Liver (tissue), 9 donors: ENCODE measurements around the gene STRN. TPM values are rescaled to one million over a fixed set of nuclear protein-coding genes. Genes with fewer than 3 reads are reported as not detected.

ENCODE experiments used
- DNase-seq: peaks from one replicate; pipeline ENCODE4 v3.0.0-alpha.2; 2017; ENCODE audit warnings: low spot score
- H3K27ac ChIP-seq, 2 donors: one replicate each; pipeline ENCODE4 v1.7.0; 2013; ENCODE audit warnings: inconsistent platforms in 2 of 2, low read length in 2 of 2, control low read depth in 1 of 2, low read depth in 1 of 2, mild to moderate bottlenecking in 1 of 2
- H3K27me3 ChIP-seq, 4 donors: one replicate each; pipeline versions ENCODE4 v1.6.1 to v1.7.0; 2013; ENCODE audit warnings: low read length in 3 of 4, inconsistent platforms in 1 of 4, mild to moderate bottlenecking in 1 of 4, moderate library complexity in 1 of 4; ENCODE audit not compliant: control insufficient read depth in 4 of 4, insufficient read depth in 4 of 4
- H3K36me3 ChIP-seq, 4 donors: one replicate each; pipeline versions ENCODE4 v1.6.1 to v1.7.0; 2013; ENCODE audit warnings: low read length in 3 of 4, mild to moderate bottlenecking in 3 of 4, low read depth in 1 of 4, moderate library complexity in 1 of 4; ENCODE audit not compliant: control insufficient read depth in 4 of 4, insufficient read depth in 3 of 4
- H3K4me1 ChIP-seq, 4 donors: one replicate each; pipeline versions ENCODE4 v1.6.1 to v1.7.0; 2013; ENCODE audit warnings: low read length in 3 of 4, mild to moderate bottlenecking in 3 of 4, moderate library complexity in 1 of 4; ENCODE audit not compliant: control insufficient read depth in 4 of 4, insufficient read depth in 4 of 4
- H3K4me3 ChIP-seq, 3 donors: one replicate each; pipeline versions ENCODE4 v1.6.1 to v1.7.0; 2013; ENCODE audit warnings: low read length in 3 of 3, control low read depth in 1 of 3, low read depth in 1 of 3, mild to moderate bottlenecking in 1 of 3
- H3K9ac ChIP-seq, 2 donors: one replicate each; pipeline ENCODE4 v1.7.0; 2013; ENCODE audit warnings: low read length in 2 of 2, mild to moderate bottlenecking in 2 of 2, moderate library complexity in 2 of 2, control low read depth in 1 of 2, low read depth in 1 of 2
- H3K9me3 ChIP-seq, 4 donors: one replicate each; pipeline versions ENCODE4 v1.6.1 to v1.7.0; 2013; ENCODE audit warnings: low read length in 3 of 4; ENCODE audit not compliant: control insufficient read depth in 4 of 4
- CTCF ChIP-seq: fragments of 150-350 bp; IDR thresholded peaks from 2 replicates; pipeline ENCODE4 v1.5.1; 2017; ENCODE audit warnings: improper control_type of control experiment, low read depth, low read length; ENCODE audit not compliant: missing input control
- EGR1 ChIP-seq, 2 donors: IDR thresholded peaks; 2 replicates each; pipeline ENCODE4 v1.6.1; 2016 to 2018; ENCODE audit warnings: antibody characterized with exemption in 2 of 2, low read depth in 2 of 2
- FOXA1 ChIP-seq: IDR thresholded peaks from 2 replicates; pipeline ENCODE4 v1.6.1; 2016; ENCODE audit warnings: antibody characterized with exemption
- FOXA2 ChIP-seq: IDR thresholded peaks from 2 replicates; pipeline ENCODE4 v1.6.1; 2016; ENCODE audit warnings: antibody characterized with exemption
- GABPA ChIP-seq, 2 donors: IDR thresholded peaks in 1 of 2; conservative IDR thresholded peaks in 1 of 2; 2 replicates each; pipeline ENCODE4 v1.6.1; 2016; ENCODE audit warnings: antibody characterized with exemption in 2 of 2, mild to moderate bottlenecking in 1 of 2, moderate library complexity in 1 of 2
- HNF4A ChIP-seq, 2 donors: conservative IDR thresholded peaks; 2 replicates each; pipeline ENCODE4 v1.6.1; 2016; ENCODE audit warnings: antibody characterized with exemption in 2 of 2, mild to moderate bottlenecking in 2 of 2
- HNF4G ChIP-seq: IDR thresholded peaks from 2 replicates; pipeline ENCODE4 v1.6.1; 2016; ENCODE audit warnings: antibody characterized with exemption
- JUND ChIP-seq, 2 donors: IDR thresholded peaks; 2 replicates each; pipeline ENCODE4 v1.6.1; 2016; ENCODE audit warnings: antibody characterized with exemption in 2 of 2
- NR2F2 ChIP-seq: IDR thresholded peaks from 2 replicates; pipeline ENCODE4 v1.6.1; 2016; ENCODE audit warnings: antibody characterized with exemption
- RAD21 ChIP-seq, 2 donors: IDR thresholded peaks; 2 replicates each; pipeline ENCODE4 v1.6.1; 2016; ENCODE audit warnings: antibody characterized with exemption in 2 of 2, mild to moderate bottlenecking in 2 of 2
- RXRA ChIP-seq, 2 donors: IDR thresholded peaks; 2 replicates each; pipeline ENCODE4 v1.6.1; 2017 to 2018; ENCODE audit warnings: antibody characterized with exemption in 2 of 2, mild to moderate bottlenecking in 1 of 2
- SP1 ChIP-seq: IDR thresholded peaks from 2 replicates; pipeline ENCODE4 v1.6.1; 2018; ENCODE audit warnings: antibody characterized with exemption, mild to moderate bottlenecking
- TAF1 ChIP-seq: conservative IDR thresholded peaks from 2 replicates; pipeline ENCODE4 v1.6.1; 2016; ENCODE audit warnings: antibody characterized with exemption, mild to moderate bottlenecking
- YY1 ChIP-seq: IDR thresholded peaks from 2 replicates; pipeline ENCODE4 v1.6.1; 2016; ENCODE audit warnings: antibody characterized with exemption, mild to moderate bottlenecking
- ZBTB33 ChIP-seq: IDR thresholded peaks from 2 replicates; pipeline ENCODE4 v1.6.1; 2016; ENCODE audit warnings: antibody characterized with exemption
- WGBS: extraction: QIAGEN DNeasy Blood & Tissue Kit; methylation state at CpG from one replicate; pipeline ENCODE4 v1.1.7; 2013; 5-methylcytosine and 5-hydroxymethylcytosine counted together
- polyA plus RNA-seq, 2 donors: library from polyadenylated mRNA; stranded (reverse) in 1 of 2; unstranded in 1 of 2; fragments of 200-250 nt in 1 of 2; fragments of >200 nt in 1 of 2; fragmentation: Nextera tagmentation in 1 of 2; extraction: Ambion mirVana in 1 of 2; gene quantifications; one replicate each; pipeline versions ENCODE4 v1.2.1 to v1.2.3, GENCODE V29; 2013 to 2015
- total RNA-seq, 2 donors: library from RNA; depleted of rRNA; stranded (reverse); fragments of >200 nt; gene quantifications; one replicate each; pipeline ENCODE4 v1.2.3, GENCODE V29; 2014
- TF ChIP-seq, protein P1 (sequence below): IDR thresholded peaks from 2 replicates; pipeline ENCODE4 v1.6.1; 2016; ENCODE audit warnings: antibody characterized with exemption
- TF ChIP-seq, protein P2 (sequence below): IDR thresholded peaks from 2 replicates; pipeline ENCODE4 v1.6.1; 2016; ENCODE audit warnings: antibody characterized with exemption
- donor health status: healthy.
- donor health status: healthy.
- donor health status: healthy.
- donor health status: healthy.
- donor health status: healthy.

STRN gene
- total and polyA plus RNA-seq, 4 donors: 2.5 to 11.9 (median 5.6) TPM

- H3K9me3 ChIP-seq: no peaks in the 10 kb centered on the region
- DNase-seq: no peak
- no peaks in the 10 kb centered on the region for H3K27me3 ChIP-seq
- no peak overlapping the region for H3K27ac ChIP-seq
- no peak overlapping the region for H3K9ac ChIP-seq
- WGBS: 91% methylated on average over 3 of the region's 3 CpGs
- TF ChIP-seq, protein P1, sequence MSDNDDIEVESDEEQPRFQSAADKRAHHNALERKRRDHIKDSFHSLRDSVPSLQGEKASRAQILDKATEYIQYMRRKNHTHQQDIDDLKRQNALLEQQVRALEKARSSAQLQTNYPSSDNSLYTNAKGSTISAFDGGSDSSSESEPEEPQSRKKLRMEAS: no peak
- TF ChIP-seq FOXA1 (no peak), FOXA2 (no peak), ZBTB33 (no peak), YY1 (no peak), GABPA (IDR thresholded peaks at IDR 0.05 in 1 of 2, conservative IDR thresholded peaks at IDR 0.05 in 1 of 2) (no peak), EGR1 (IDR thresholded peaks at IDR 0.05; ENCODE audit: low read depth in 2 of 2) (no peak), RAD21 (IDR thresholded peaks at IDR 0.05) (no peak), HNF4A (conservative IDR thresholded peaks at IDR 0.05) (no peak), RXRA (IDR thresholded peaks at IDR 0.05) (no peak), NR2F2 (no peak), SP1 (no peak), CTCF (no peak), TAF1 (no peak)
- TF ChIP-seq, protein P2, sequence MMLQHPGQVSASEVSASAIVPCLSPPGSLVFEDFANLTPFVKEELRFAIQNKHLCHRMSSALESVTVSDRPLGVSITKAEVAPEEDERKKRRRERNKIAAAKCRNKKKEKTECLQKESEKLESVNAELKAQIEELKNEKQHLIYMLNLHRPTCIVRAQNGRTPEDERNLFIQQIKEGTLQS: no peak
- peaks cover 0 to 3% (median under 1%) of the 10 kb centered on the region in 4 donors for H3K4me1 ChIP-seq
- H3K36me3 ChIP-seq: no peaks in the 10 kb centered on the region
- H3K4me3 ChIP-seq: no peak overlapping the region
Measured at GRCh38 chr2:36952748-36953197, 13.6 kb downstream of the STRN start.

DNA sequence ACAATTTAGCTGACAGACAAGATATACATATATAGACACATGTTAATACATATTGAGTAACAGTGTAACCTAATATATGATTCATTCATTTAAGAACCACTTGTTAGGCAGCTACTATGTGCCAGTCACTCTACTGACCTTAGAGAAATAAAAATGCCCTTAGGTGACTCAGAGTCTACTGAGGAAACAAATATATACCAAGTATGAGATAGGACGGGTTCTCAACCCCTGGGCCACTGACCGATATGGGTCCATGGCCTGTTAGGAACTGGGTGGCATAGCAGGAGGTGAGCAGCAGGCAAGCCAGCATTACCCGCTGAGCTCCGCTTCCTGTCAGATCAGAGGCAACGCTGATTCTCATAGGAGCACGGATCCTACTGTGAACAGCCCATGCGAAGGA is 14.8 kb downstream of the STRN start:
- H3K27me3 ChIP-seq: no peaks in the 10 kb centered on the region
- H3K4me1 ChIP-seq: peaks cover 0 to 3% (median 0%) of the 10 kb centered on the region in 4 donors
- H3K9me3 ChIP-seq: no peaks in the 10 kb centered on the region
- H3K9ac ChIP-seq: no peak overlapping the region
- H3K36me3 ChIP-seq: no peaks in the 10 kb centered on the region
- TF ChIP-seq, protein P1: no peak
- TF ChIP-seq JUND (IDR thresholded peaks at IDR 0.05) (no peak), FOXA2 (no peak), ZBTB33 (no peak), HNF4A (conservative IDR thresholded peaks at IDR 0.05) (no peak), RXRA (IDR thresholded peaks at IDR 0.05) (no peak), GABPA (IDR thresholded peaks at IDR 0.05 in 1 of 2, conservative IDR thresholded peaks at IDR 0.05 in 1 of 2) (no peak), RAD21 (IDR thresholded peaks at IDR 0.05) (no peak), TAF1 (no peak), YY1 (no peak), HNF4G (no peak), NR2F2 (no peak)
- TF ChIP-seq, protein P2: no peak
- WGBS: 85% methylated on average over 7 of the region's 7 CpGs
- no peak overlapping the region for H3K27ac ChIP-seq
- H3K4me3 ChIP-seq: no peak overlapping the region
- no peak for DNase-seq
